Large intestine (tissue), 3 donors: ENCODE data around the gene ROS1. TPM values are rescaled to one million over a fixed set of nuclear protein-coding genes. Genes with fewer than 3 reads are reported as not detected.

Source experiments
- DNase-seq, 2 donors: peaks; one replicate each; pipeline versions ENCODE4 v3.0.0 to v3.0.0-alpha.2; 2013
- H3K27ac ChIP-seq: one replicate; pipeline ENCODE4 v1.5.1; 2013; ENCODE audit warnings: low read length
- H3K27me3 ChIP-seq: 2 replicates; pipeline ENCODE4 v1.6.1; 2013; ENCODE audit warnings: low read length; ENCODE audit not compliant: control insufficient read depth, insufficient read depth
- H3K36me3 ChIP-seq: 2 replicates; pipeline ENCODE4 v1.6.1; 2013; ENCODE audit warnings: low read length; ENCODE audit not compliant: control insufficient read depth, insufficient read depth
- H3K4me1 ChIP-seq: one replicate; pipeline ENCODE4 v1.6.1; 2013; ENCODE audit warnings: low read length; ENCODE audit not compliant: control insufficient read depth, insufficient read depth
- H3K4me3 ChIP-seq: one replicate; pipeline ENCODE4 v1.5.1; 2013; ENCODE audit warnings: low read length
- H3K9me3 ChIP-seq: one replicate; pipeline ENCODE4 v1.6.1; 2013; ENCODE audit warnings: mild to moderate bottlenecking, low read depth, low read length, moderate library complexity; ENCODE audit not compliant: control insufficient read depth
- WGBS: methylation state at CpG from one replicate; pipeline ENCODE4 v1.1.5; 2013; ENCODE audit warnings: low lambda C conversion rate; ENCODE audit not compliant: insufficient coverage; 5-methylcytosine and 5-hydroxymethylcytosine counted together
- polyA plus RNA-seq: library from polyadenylated mRNA; unstranded; fragments of 120-200 nt; gene quantifications from one replicate; pipeline ENCODE4 v1.2.1, GENCODE V29; 2013

Gene ROS1
- polyA plus RNA-seq, 1 donor = 1.6 TPM

GRCh38 chr6:117280922-117281321, 144.8 kb downstream of the ROS1 start:
- Histone ChIP-seq H3K4me3 (no peak overlapping the region), H3K27me3 (peaks cover 18% of the 10 kb centered on the region), H3K4me1 (no peaks in the 10 kb centered on the region), H3K27ac (no peak overlapping the region), H3K36me3 (no peaks in the 10 kb centered on the region), H3K9me3 (no peaks in the 10 kb centered on the region)
- no peak for DNase-seq
- no CpG with 5 or more reads among the region's 3 CpGs for WGBS

GRCh38 chr6:117276778-117277316, 148.9 kb downstream of the ROS1 start:
- DNase-seq = no peak
- WGBS = 58% methylated on average over 2 of the region's 10 CpGs
- no peak overlapping the region for H3K4me3 ChIP-seq
- no peak overlapping the region for H3K27ac ChIP-seq
- peaks cover 54% of the 10 kb centered on the region for H3K27me3 ChIP-seq
- no peaks in the 10 kb centered on the region for H3K9me3 ChIP-seq
- no peaks in the 10 kb centered on the region for H3K4me1 ChIP-seq
- H3K36me3 ChIP-seq = no peaks in the 10 kb centered on the region

GRCh38 chr6:117275711-117276110, 150.0 kb downstream of the ROS1 start:
- no peaks in the 10 kb centered on the region for H3K4me1 ChIP-seq
- no CpG with 5 or more reads among the region's 5 CpGs for WGBS
- H3K36me3 ChIP-seq = no peaks in the 10 kb centered on the region
- H3K9me3 ChIP-seq = no peaks in the 10 kb centered on the region
- DNase-seq = no peak
- no peak overlapping the region for H3K27ac ChIP-seq
- H3K4me3 ChIP-seq = no peak overlapping the region
- H3K27me3 ChIP-seq = peaks cover 64% of the 10 kb centered on the region

- no CpG with 5 or more reads among the region's 9 CpGs for WGBS
- Histone ChIP-seq H3K9me3 (no peaks in the 10 kb centered on the region), H3K27me3 (peaks cover 65% of the 10 kb centered on the region), H3K27ac (no peak overlapping the region), H3K4me3 (no peak overlapping the region), H3K4me1 (no peaks in the 10 kb centered on the region), H3K36me3 (no peaks in the 10 kb centered on the region)
- no peak for DNase-seq
These were observed 150.5 kb downstream of the ROS1 start for GRCh38 chr6:117275205-117275604.

GRCh38 chr6:117272891-117273290, 152.9 kb downstream of the ROS1 start:
- peaks cover 83% of the 10 kb centered on the region for H3K27me3 ChIP-seq
- no peak overlapping the region for H3K4me3 ChIP-seq
- no peaks in the 10 kb centered on the region for H3K9me3 ChIP-seq
- H3K27ac ChIP-seq = no peak overlapping the region
- no peak for DNase-seq
- 20% methylated on average over 1 of the region's 1 CpG for WGBS
- H3K4me1 ChIP-seq = no peaks in the 10 kb centered on the region
- H3K36me3 ChIP-seq = no peaks in the 10 kb centered on the region

DNA sequence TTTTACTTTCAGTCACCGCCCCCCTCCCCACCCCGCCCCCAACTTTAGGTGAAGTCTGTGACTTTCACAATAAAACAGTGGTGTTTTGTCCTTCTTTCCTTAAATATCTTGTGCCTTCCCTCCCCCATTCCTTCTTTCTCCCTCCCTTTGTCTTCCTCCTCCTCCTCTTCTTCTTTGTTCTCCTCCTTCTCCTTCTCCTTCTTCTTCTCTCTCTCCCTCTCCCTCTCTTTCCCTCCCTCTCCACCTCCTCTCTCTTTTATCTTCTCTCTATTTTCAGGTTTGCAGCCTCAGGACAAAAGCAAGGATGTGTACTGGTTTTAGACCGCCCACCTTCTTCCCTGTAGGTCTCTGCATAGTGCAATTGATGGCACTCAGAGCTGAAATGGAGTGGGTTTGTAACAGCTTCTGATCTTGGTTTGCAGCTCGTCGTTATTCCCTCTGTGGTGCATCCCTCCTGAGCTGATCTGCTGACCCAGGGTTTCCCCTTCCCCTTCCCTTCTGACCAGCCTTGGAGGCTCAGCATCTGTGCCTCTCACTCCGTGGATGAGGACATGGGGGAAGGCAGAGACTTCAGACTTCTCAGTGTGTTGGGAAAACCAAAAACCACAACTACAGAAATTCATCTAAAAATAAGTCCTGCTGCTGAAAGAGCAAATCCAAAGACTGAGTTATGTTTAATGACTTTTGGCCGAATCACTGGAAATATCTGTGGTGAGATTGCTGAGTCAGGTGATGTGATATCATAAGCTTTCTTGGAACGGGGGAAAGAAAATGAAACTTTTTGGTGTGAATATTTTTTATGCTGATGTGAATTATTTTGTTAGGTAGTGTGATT, 153.5 kb downstream of the ROS1 start:
- H3K4me3 ChIP-seq = no peak overlapping the region
- WGBS = 30% methylated on average over 2 of the region's 8 CpGs
- peaks cover 87% of the 10 kb centered on the region for H3K27me3 ChIP-seq
- H3K36me3 ChIP-seq = no peaks in the 10 kb centered on the region
- DNase-seq = no peak
- no peak overlapping the region for H3K27ac ChIP-seq
- no peaks in the 10 kb centered on the region for H3K4me1 ChIP-seq
- no peaks in the 10 kb centered on the region for H3K9me3 ChIP-seq

- no peaks in the 10 kb centered on the region for H3K9me3 ChIP-seq
- H3K4me3 ChIP-seq = no peak overlapping the region
- no peaks in the 10 kb centered on the region for H3K36me3 ChIP-seq
- WGBS = 0% methylated on average over 2 of the region's 48 CpGs
- no peak for DNase-seq
- H3K27ac ChIP-seq = no peak overlapping the region
- peaks cover 4% of the 10 kb centered on the region for H3K4me1 ChIP-seq
- H3K27me3 ChIP-seq = peaks cover 92% of the 10 kb centered on the region
These were observed 154.8 kb downstream of the ROS1 start for GRCh38 chr6:117270843-117271507.

- Histone ChIP-seq H3K36me3 (no peaks in the 10 kb centered on the region), H3K27me3 (peaks cover 91% of the 10 kb centered on the region), H3K27ac (no peak overlapping the region), H3K4me1 (peaks cover 6% of the 10 kb centered on the region), H3K9me3 (peaks cover 5% of the 10 kb centered on the region), H3K4me3 (no peak overlapping the region)
- no CpG with 5 or more reads among the region's 74 CpGs for WGBS
- DNase-seq = peak in 1 of 2 donors; percentile 29
These were observed 155.5 kb downstream of the ROS1 start for GRCh38 chr6:117270055-117270842.

DNA sequence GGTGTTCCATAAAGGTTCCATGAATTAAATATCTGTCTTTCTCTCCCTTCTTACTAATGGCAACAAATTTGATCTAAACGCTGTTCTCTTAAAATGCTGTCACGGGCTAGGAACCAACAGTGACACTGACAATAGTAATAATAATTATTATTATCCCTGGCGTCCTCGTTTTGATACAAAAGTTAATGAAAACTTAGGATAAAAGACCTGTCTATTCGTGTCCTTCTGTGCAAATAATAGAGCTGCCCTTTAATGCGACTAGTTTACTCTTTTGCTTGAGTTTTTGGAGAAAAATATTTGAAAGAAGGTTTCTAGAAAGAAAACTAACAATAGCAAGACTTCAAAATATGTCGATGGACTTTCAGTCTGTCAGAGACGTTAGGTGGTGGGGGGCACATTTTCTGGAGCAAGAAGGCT, 156.1 kb downstream of the ROS1 start:
- Histone ChIP-seq H3K27me3 (peaks cover 92% of the 10 kb centered on the region), H3K36me3 (no peaks in the 10 kb centered on the region), H3K9me3 (peaks cover 5% of the 10 kb centered on the region), H3K4me3 (no peak overlapping the region), H3K27ac (no peak overlapping the region), H3K4me1 (peaks cover 7% of the 10 kb centered on the region)
- DNase-seq = no peak
- 0% methylated on average over 5 of the region's 8 CpGs for WGBS

- peaks cover 12% of the 10 kb centered on the region for H3K4me1 ChIP-seq
- peaks cover 94% of the 10 kb centered on the region for H3K27me3 ChIP-seq
- no peak for DNase-seq
- no peaks in the 10 kb centered on the region for H3K36me3 ChIP-seq
- WGBS = no CpG with 5 or more reads among the region's 1 CpG
- peaks cover 5% of the 10 kb centered on the region for H3K9me3 ChIP-seq
- H3K27ac ChIP-seq = no peak overlapping the region
- no peak overlapping the region for H3K4me3 ChIP-seq
These were observed 156.8 kb downstream of the ROS1 start for GRCh38 chr6:117268924-117269323.
